Measurements from ENCODE around the gene FRMPD2.

GRCh38 chr10:48209241-48209640 lies 65.3 kb downstream of the FRMPD2 start:
- TF ChIP-seq, protein P1, sequence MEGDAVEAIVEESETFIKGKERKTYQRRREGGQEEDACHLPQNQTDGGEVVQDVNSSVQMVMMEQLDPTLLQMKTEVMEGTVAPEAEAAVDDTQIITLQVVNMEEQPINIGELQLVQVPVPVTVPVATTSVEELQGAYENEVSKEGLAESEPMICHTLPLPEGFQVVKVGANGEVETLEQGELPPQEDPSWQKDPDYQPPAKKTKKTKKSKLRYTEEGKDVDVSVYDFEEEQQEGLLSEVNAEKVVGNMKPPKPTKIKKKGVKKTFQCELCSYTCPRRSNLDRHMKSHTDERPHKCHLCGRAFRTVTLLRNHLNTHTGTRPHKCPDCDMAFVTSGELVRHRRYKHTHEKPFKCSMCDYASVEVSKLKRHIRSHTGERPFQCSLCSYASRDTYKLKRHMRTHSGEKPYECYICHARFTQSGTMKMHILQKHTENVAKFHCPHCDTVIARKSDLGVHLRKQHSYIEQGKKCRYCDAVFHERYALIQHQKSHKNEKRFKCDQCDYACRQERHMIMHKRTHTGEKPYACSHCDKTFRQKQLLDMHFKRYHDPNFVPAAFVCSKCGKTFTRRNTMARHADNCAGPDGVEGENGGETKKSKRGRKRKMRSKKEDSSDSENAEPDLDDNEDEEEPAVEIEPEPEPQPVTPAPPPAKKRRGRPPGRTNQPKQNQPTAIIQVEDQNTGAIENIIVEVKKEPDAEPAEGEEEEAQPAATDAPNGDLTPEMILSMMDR (IDR thresholded peaks at IDR 0.05; ENCODE audit: low read depth, low read length): no peak
- TF ChIP-seq POLR2A (IDR thresholded peaks at IDR 0.05; ENCODE audit: extremely low read depth, insufficient read length): no peak

Measured in NB4 (cell line).